Lower lobe of right lung (tissue), 2 donors: ENCODE measurements around the gene UBE2J2. TPM values are rescaled to one million over a fixed set of nuclear protein-coding genes. Genes with fewer than 3 reads are reported as not detected.

Source experiments
- ATAC-seq, 2 donors: fragments of 200-7000 bp; cut with Tn5 transposase; one replicate each; pipeline ENCODE4 v1.9.1; 2020 to 2022; ENCODE audit warnings: mild to moderate bottlenecking in 2 of 2, moderate library complexity in 2 of 2
- DNase-seq: peaks from one replicate; pipeline ENCODE4 v3.0.0-alpha.2; 2020
- H3K27ac ChIP-seq: fragments of 200-600 bp; one replicate; pipeline ENCODE4 v1.8.0; 2022
- H3K27me3 ChIP-seq: fragments of 200-600 bp; one replicate; pipeline ENCODE4 v1.8.0; 2022; ENCODE audit warnings: low read depth
- H3K36me3 ChIP-seq: fragments of 200-600 bp; one replicate; pipeline ENCODE4 v1.8.0; 2022; ENCODE audit warnings: mild to moderate bottlenecking
- H3K4me1 ChIP-seq: fragments of 200-600 bp; one replicate; pipeline ENCODE4 v1.8.0; 2022
- H3K4me3 ChIP-seq: fragments of 200-600 bp; one replicate; pipeline ENCODE4 v1.8.0; 2022; ENCODE audit warnings: mild to moderate bottlenecking
- H3K9me3 ChIP-seq: fragments of 200-600 bp; one replicate; pipeline ENCODE4 v1.8.0; 2022
- intact Hi-C: fragments of 100-400 bp; cut with DNase I; formaldehyde crosslinking; loops from one replicate; pipeline ENCODE4 v1.11.0; 2022
- total RNA-seq: library from RNA; stranded (reverse); fragmentation: NEBNext Ultra II Directional; extraction: Animal tissue kit (Norgen Biotek cat#: 25700); gene quantifications from one replicate; pipeline ENCODE4 v1.2.1, GENCODE V29; 2021
- TF ChIP-seq, protein P1 (sequence below): fragments of 200-600 bp; IDR thresholded peaks from one replicate; pipeline ENCODE4 v1.8.0; 2022; ENCODE audit warnings: antibody characterized with exemption, mild to moderate bottlenecking
- donor health status: DM: no; HTN: yes; CAD: no; lungs with severe emphysema.

UBE2J2 gene
- total RNA-seq, 1 donor from 2014 or later: 49.9 TPM

DNA sequence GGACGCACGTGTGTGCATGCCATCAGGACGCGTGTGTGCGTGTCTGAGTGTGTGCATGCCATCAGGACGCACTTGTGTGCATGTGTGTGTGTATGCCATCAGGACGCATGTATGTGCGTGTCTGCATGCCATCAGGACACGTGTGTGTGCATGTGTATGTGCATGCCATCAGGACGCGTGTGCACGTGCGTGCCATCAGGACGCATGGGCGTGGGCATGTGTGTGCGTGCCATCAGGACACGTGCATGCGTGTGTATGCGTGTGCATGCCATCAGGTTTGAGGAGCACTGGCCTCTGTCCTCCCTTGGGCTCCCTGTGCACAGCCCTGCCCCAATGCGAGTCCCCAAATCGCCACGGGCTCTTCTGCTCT, 14.6 kb downstream of the UBE2J2 start:
- intact Hi-C loops: no loop called here
- Histone ChIP-seq H3K9me3 (no peaks in the 10 kb centered on the region), H3K4me1 (peaks cover 16% of the 10 kb centered on the region), H3K27ac (no peak overlapping the region), H3K27me3 (no peaks in the 10 kb centered on the region), H3K4me3 (no peak overlapping the region), H3K36me3 (peaks cover 85% of the 10 kb centered on the region)
- TF ChIP-seq, protein P1, sequence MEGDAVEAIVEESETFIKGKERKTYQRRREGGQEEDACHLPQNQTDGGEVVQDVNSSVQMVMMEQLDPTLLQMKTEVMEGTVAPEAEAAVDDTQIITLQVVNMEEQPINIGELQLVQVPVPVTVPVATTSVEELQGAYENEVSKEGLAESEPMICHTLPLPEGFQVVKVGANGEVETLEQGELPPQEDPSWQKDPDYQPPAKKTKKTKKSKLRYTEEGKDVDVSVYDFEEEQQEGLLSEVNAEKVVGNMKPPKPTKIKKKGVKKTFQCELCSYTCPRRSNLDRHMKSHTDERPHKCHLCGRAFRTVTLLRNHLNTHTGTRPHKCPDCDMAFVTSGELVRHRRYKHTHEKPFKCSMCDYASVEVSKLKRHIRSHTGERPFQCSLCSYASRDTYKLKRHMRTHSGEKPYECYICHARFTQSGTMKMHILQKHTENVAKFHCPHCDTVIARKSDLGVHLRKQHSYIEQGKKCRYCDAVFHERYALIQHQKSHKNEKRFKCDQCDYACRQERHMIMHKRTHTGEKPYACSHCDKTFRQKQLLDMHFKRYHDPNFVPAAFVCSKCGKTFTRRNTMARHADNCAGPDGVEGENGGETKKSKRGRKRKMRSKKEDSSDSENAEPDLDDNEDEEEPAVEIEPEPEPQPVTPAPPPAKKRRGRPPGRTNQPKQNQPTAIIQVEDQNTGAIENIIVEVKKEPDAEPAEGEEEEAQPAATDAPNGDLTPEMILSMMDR: no peak
- ATAC-seq: no peak
- DNase-seq: no peak

- intact Hi-C loops: no loop called here
- DNase-seq (no peak), ATAC-seq (no peak)
- Histone ChIP-seq H3K27me3 (no peaks in the 10 kb centered on the region), H3K9me3 (no peaks in the 10 kb centered on the region), H3K36me3 (peaks cover 83% of the 10 kb centered on the region), H3K4me3 (no peak overlapping the region), H3K27ac (no peak overlapping the region), H3K4me1 (peaks cover 16% of the 10 kb centered on the region)
- TF ChIP-seq, protein P1: no peak
Measured at GRCh38 chr1:1256956-1257871, 16.4 kb downstream of the UBE2J2 start.

GRCh38 chr1:1255611-1256010, 18.0 kb downstream of the UBE2J2 start:
- DNase-seq: no peak
- H3K9me3 ChIP-seq: no peaks in the 10 kb centered on the region
- no peaks in the 10 kb centered on the region for H3K27me3 ChIP-seq
- peaks cover 67% of the 10 kb centered on the region for H3K36me3 ChIP-seq
- H3K4me3 ChIP-seq: no peak overlapping the region
- peaks cover 5% of the 10 kb centered on the region for H3K4me1 ChIP-seq
- ATAC-seq: no peak
- TF ChIP-seq, protein P1: no peak
- no peak overlapping the region for H3K27ac ChIP-seq
- intact Hi-C loops: no loop called here

GRCh38 chr1:1255078-1255477, 18.6 kb downstream of the UBE2J2 start:
- H3K36me3 ChIP-seq: peaks cover 62% of the 10 kb centered on the region
- ATAC-seq: no peak

GRCh38 chr1:1254667-1254998, 19.0 kb downstream of the UBE2J2 start:
- TF ChIP-seq, protein P1: no peak
- no peak for DNase-seq
- H3K4me1 ChIP-seq: no peaks in the 10 kb centered on the region
- intact Hi-C loops: no loop called here
- H3K36me3 ChIP-seq: peaks cover 57% of the 10 kb centered on the region
- no peaks in the 10 kb centered on the region for H3K9me3 ChIP-seq
- no peak for ATAC-seq
- H3K27me3 ChIP-seq: no peaks in the 10 kb centered on the region
- H3K27ac ChIP-seq: no peak overlapping the region
- H3K4me3 ChIP-seq: no peak overlapping the region

More at GRCh38 chr1:1255078-1255477, 18.6 kb downstream of the UBE2J2 start:
- Histone ChIP-seq H3K27ac (no peak overlapping the region), H3K4me3 (no peak overlapping the region), H3K9me3 (no peaks in the 10 kb centered on the region), H3K27me3 (no peaks in the 10 kb centered on the region), H3K4me1 (no peaks in the 10 kb centered on the region)
- TF ChIP-seq, protein P1: no peak
- intact Hi-C loops: no loop called here
- DNase-seq: no peak
